ENCODE results near the gene ASAH2.
"Not testable (repeated sequence)": the region's sequence is repeated elsewhere in the genome, so short reads cannot be mapped to it uniquely, and the experiment has no call there.

The ASAH2 gene

DNA sequence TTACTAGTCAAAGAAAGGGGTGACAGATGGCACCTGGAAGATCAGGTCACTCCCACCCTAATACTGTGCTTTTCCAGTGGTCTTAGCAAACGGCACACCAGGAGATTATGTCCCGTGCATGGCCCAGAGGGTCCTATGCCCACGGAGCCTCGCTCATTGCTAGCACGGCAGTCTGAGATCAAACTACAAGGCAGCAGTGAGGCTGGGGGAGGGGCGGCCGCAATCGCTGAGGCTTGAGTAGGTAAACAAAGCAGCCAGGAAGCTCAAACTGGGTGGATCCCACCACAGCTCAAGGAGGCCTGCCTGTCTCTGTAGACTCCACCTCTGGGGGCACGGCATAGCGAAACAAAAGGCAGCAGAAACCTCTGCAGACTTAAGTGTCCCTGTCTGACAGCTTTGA lies 11.3 kb upstream of the ASAH2 start:
- peak; percentile 30 for DNase-seq (ENCODE audit: low read depth, low spot score)
- H3K4me3 ChIP-seq (ENCODE audit: low read length): not testable (repeated sequence)

DNA sequence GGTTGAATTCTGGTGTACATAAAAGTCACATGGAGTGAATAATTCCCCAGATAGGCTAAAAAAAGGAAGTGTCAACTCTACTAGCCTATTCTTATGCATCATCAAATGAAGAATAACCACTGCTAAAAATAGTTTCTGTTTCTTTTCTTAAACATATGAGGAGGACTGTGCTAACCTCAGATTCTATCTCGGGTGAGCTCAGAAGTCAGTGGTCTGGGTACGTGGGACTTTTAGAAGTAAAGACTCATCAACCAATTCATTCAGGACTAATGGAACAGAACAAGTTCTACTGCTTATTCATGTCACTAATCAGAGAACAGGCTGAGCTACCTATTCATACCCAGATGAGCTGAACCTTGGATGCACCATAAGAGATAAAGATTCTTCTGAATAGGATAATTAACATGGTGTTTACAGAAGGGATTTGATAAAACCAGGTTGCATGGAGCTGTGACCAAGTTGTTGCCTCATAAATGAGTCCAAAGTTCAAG lies 9.5 kb upstream of the ASAH2 start:
- DNase-seq (ENCODE audit: low read depth, low spot score): no peak
- H3K4me3 ChIP-seq (ENCODE audit: low read length): no peak overlapping the region

DNA sequence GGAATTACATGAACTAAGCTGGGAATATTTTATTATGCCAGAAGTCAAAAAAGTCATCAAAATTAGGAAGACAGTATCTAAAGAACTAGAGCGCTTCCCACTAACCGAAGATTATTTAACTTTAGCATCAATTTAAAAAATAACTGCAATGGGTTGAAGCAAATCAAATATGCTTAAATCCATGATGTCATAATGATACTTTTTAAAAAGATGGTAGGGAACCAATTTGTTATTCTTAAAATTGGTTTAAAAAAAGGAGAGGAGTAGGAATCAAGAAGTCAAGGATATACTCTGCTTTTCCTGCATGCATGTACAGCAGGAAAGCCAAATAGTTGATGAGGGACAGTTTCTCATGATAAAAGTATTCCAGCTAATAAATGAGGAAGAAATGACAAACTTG lies 3.2 kb upstream of the ASAH2 start:
- H3K4me3 ChIP-seq (ENCODE audit: low read length): no peak overlapping the region
- no peak for DNase-seq (ENCODE audit: low read depth, low spot score)

DNA sequence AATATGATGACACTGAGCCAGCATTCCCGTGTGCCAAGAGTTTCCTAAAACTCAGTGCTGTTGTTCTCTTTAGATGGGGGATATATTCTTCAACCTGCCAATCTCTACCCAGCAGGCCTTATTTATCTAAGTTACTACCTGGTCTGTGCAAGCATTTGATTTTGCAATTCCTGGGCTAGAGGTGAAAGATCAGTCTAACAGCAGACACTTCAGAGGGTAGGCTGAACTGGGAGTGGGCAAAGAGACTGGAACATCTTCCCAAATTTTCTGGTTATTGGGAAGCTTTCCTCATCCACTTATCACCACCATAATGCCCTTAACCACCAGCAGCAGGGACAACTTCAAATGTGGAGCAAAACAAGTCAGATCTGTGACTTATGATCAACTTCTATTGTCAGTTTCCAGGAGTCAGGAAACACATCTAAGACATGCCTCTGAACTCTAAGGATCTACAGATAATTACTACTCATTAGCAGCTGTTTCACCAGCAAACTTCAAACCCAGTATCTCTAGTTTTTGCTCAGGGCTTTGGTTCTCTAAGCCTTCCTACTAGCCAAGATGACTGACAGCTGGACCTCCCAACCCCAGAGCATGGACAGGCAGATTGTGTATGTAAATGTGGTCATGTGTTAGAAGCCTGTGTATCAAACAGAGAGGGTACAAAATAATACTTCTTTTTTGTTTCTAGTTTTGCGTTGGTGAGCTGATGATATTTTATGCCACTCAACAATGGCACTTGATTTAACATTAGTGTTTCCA lies 1.0 kb downstream of the ASAH2 start:
- no peak for DNase-seq (ENCODE audit: low read depth, low spot score)
- H3K4me3 ChIP-seq (ENCODE audit: low read length): no peak overlapping the region

DNA sequence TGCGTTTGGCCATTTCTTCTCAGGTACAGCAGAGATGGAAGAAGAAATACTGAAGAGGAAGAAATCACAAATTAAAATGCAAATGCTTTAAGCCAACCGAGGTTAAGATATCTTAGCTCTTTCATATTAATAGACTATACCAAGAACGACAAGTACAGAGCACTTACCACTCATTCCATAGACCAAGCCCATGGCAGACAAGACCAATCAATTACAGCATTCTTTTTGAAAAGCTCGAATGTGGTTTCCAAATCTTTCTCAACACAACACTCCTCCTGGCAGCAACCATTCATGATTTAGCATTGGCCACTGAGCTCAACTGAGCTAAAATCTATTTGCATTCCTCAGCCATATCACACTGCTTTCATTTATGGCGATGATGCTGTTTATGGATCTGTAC lies 2.7 kb downstream of the ASAH2 start:
- DNase-seq (ENCODE audit: low read depth, low spot score): no peak
- no peak overlapping the region for H3K4me3 ChIP-seq (ENCODE audit: low read length)

DNA sequence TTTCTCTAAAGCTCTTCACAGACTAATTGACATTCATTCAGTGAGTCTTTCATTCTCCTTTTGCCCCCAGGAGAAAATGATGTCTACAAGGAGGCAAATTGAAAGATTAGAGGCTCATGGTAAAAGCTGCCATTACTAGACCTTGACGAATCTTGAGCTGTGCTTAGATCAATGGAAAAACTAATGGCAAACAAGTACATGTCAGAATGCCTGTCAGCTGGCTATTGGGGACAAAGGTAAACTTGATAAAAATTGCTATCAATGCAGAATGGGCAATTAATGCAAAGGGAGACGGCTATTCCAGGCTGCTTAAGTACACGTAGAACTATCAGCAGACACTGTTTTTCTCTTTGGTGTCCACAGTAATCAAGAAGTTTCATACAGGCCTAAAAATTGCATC lies 3.3 kb downstream of the ASAH2 start:
- DNase-seq (ENCODE audit: low read depth, low spot score): no peak
- H3K4me3 ChIP-seq (ENCODE audit: low read length): no peak overlapping the region

DNA sequence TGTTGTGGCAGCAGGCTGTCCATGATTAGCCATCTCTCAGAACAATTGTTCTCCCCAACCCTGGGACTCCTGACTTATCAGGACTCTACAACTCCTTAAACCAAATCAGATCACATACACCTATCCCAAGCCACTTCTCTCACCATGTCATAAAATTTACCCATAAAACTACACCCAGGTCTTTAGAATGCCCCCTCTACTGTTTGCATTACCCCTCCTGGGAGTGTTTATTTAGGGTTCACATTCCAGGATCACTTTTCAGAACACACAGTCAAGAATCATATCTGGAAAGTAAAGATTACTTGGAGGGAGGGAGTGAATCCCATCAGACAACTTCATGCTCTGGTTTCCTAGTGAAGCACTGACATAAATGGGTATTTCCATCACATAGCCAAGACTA lies 7.1 kb downstream of the ASAH2 start:
- no peak overlapping the region for H3K4me3 ChIP-seq (ENCODE audit: low read length)
- DNase-seq (ENCODE audit: low read depth, low spot score): no peak

DNA sequence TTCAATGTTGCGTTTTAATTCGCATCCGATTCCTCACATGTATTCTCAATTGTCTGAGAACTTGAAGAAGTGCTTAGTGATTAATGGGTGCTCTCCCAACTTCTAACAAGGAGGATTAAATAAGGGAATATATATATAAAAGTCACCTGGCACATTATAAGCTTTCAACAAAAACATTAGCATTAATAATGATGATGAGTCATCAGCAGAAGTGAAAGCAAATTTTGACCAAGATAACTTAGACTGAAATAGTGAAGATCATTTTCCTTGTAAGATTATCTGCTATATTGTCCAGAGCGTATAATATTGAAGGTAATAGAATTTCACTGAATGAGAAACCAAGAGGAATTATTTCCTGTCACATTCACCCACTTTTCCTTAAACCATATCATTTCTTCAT lies 8.5 kb downstream of the ASAH2 start:
- no peak for DNase-seq (ENCODE audit: low read depth, low spot score)
- H3K4me3 ChIP-seq (ENCODE audit: low read length): no peak overlapping the region

DNA sequence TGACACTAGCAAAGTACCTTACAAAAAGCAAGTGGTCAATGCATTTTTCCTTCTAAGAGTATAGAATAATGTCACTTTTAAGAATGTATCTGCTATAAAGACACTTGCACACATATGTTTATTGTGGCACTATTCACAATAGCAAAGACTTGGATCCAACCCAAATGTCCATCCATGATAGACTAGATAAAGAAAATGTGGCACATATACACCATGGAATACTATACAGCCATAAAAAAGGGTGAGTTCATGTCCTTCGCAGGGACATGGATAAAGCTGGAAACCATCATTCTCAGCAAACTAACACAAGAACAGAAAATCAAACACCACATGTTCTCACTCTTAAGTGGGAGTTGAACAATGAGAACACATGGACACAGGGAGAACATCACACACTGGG lies 9.8 kb downstream of the ASAH2 start:
- not testable (repeated sequence) for H3K4me3 ChIP-seq (ENCODE audit: low read length); DNase-seq (ENCODE audit: low read depth, low spot score)

DNA sequence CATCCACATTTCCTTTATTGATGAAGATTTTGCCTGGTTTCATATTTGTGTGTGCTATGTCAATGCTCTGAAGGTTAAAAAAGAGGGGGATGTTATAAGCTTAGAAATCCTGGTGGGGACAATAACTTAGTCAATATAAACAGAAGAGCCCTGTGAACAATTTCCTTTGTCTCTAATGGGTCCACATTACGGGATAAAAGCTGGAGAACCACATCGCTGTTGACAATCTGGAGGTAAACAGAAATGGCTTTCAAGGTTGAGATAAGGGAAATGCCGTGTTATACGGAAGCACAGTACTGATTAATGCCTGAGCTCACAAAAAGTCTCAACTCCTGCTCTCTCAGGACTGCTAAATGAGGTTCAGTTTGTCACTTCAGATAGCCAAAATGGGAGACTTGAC lies 16.8 kb downstream of the ASAH2 start:
- no peak overlapping the region for H3K4me3 ChIP-seq (ENCODE audit: low read length)
- DNase-seq (ENCODE audit: low read depth, low spot score): no peak

DNA sequence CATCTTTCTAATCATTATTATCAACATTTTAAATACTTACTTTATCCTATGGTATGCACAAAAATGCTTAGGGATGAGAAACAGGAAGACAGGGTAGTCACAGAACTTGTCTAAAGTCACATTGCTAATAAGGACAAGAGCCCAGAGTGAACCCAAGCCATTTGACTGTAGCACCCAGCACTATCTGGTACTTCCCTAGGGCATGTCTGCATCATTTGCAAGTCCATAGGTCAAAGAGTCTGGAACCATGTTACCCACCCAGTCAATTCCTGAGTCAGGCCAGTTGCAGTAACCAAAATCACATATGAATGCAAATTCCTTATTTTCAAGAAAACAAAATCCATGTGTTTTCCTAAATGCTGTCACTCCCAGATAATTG lies 19.1 kb downstream of the ASAH2 start:
- no peak overlapping the region for H3K4me3 ChIP-seq (ENCODE audit: low read length)
- DNase-seq (ENCODE audit: low read depth, low spot score): no peak

DNA sequence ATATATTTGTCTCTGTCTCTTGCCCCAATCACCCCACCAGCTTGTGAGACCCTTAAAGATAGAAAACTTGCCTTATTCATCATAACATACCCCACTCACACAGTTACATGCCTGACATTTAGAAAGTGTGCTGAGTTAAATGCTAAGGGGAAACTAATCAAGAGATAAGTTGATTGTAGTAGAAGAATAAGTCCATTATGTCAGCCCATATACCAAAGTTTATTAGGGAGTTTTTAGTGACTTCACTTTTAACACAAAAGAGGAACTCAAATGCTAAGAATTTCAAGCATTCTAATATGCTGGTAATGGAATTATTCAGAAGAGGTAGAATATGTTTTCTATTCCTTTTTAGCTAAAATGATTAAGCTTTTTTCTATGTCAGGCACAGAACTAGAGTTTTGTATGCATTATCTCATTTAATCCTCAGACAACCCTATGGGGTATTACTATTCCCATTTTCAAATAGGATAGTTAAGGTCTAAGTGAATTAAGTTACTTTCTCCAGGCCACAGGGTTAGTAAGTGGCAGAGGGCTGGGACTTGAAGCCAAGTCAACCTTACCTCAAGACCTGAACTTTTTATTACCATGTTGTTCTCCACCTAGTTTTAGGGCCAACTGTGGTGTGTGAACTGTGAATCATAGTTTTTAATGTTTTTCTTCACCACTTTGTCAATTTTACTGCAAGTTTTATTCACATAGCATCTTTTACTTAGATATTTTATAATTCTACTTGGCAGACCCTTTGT lies 19.6 kb downstream of the ASAH2 start:
- H3K4me3 ChIP-seq (ENCODE audit: low read length): no peak overlapping the region
- no peak for DNase-seq (ENCODE audit: low read depth, low spot score)

DNA sequence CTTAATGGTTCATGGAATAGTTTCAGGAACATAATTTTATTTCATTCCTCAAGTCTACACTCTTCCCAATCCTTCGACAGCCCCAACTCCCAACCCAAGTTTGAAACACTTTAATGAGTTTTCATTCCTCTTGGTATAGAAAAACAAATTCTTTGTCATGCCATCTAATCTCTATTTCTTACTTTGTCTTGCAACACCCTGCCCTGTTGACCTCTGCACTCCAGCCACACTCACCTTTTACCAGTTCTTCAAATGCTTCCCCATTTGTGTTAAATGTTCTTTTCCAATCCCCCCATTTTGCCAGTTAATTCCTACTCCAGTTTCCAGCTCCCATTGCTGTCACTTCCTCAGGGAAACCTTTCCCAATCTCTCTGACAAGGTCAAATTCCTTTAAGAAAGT lies 21.9 kb downstream of the ASAH2 start:
- no peak for DNase-seq (ENCODE audit: low read depth, low spot score)

DNA sequence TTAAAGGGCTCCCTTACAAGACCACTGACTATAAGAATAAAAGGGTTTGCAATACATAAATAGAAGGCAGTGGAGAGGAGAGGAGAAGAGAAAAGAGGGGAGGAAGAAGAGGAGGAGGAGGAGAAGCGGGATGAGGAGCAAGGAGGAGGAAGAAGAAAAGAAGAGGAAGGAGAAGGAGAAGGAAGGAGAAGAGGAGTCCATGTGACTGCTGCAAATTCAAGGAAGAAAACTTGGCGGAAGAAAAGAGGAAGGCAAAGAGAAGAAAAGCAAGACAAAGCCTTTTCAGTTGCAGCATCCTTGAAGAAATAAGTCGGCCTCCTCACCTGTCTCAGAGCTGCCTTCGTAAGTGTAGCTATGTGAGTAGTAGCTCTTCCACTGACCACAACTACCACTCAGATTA lies 22.6 kb downstream of the ASAH2 start:
- H3K4me3 ChIP-seq (ENCODE audit: low read length): no peak overlapping the region
- no peak for DNase-seq (ENCODE audit: low read depth, low spot score)

More for the DNA sequence above, 21.9 kb downstream of the ASAH2 start:
- H3K4me3 ChIP-seq (ENCODE audit: low read length): no peak overlapping the region

DNA sequence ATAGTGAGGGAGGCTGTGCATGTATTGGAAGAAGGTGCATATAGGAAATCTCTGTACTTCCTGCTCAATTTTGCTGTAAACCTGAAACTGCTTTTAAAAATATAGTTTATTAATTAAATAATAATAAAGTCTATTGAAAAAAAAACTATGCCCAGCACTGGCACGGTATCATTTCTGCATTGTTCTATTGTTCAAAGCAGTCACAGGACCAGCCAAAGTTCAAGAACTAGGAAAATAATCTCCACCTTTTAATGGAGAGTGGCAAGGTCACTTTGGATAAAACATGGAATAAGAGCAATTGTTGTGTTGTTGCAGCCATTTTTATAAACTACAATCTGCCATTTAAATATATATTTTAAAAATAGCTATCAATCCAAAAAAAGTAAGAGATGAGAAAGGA lies 24.7 kb downstream of the ASAH2 start:
- no peak overlapping the region for H3K4me3 ChIP-seq (ENCODE audit: low read length)
- no peak for DNase-seq (ENCODE audit: low read depth, low spot score)

DNA sequence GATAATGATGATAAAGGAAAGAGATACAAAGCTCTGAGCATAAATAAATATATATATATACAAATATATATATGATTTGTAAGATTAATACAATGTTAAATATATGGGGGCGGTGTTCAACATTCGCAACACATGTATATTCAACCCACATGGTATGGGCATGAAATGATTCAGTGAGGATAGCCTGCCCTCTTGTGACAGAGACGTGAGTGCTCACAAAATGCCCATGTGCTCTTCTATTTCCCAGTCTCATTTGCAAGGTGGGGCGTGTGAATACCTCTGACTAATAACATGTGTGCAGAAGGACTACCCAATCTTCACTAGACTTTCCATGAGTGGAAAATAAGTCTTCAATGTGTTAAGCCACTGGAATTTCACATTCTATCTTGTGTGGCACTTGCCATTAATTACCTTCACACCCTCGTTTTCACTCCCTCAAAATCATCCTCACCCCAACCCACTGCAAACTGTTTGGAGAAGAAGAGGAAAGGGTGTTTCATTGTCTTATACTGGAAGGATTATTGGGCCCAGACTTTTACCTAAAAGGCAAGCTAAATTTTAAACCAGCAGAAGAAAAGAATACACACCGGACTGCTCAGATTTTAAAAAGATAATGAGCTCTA lies 26.9 kb downstream of the ASAH2 start:
- H3K4me3 ChIP-seq (ENCODE audit: low read length): no peak overlapping the region
- peak; percentile 52 for DNase-seq (ENCODE audit: low read depth, low spot score)

DNA sequence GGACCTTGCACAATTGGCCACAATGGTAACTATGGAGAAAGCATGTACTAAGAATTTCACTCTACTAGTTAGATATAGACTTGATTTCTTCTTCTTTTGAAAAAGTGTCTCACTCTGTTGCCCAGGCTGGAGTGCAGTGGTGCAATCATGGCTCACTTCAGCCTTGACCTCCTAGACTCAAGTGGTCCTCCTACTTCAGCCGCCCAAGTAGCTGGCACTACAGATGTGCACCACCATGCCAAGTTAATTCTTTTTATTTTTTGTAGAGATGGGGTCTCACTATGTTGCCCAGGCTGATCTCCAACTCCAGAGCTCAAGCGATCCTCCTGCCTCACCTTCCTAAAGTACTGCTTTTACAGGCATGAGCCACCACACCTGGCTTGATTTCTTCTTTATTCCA lies 29.1 kb downstream of the ASAH2 start:
- DNase-seq (ENCODE audit: low read depth, low spot score): no peak
- H3K4me3 ChIP-seq (ENCODE audit: low read length): no peak overlapping the region

DNA sequence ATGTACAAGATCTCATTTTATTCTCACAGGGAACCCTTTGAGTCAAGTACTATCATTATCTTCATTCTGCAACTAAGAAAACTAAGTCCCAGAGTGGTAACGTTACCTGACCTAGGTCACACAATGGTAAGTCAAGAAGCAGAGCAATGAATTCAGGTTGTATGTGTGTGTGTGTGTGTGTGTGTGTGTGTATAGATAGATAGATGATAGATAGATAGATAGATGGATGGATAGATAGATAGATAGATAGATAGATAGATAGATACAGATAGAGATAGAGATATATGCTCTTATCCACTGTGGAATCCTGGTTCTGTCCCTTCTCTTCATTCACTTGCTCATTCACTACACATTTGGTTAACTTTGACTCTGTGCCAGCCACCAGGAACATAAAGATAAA lies 29.8 kb downstream of the ASAH2 start:
- DNase-seq (ENCODE audit: low read depth, low spot score): no peak
- no peak overlapping the region for H3K4me3 ChIP-seq (ENCODE audit: low read length)

DNA sequence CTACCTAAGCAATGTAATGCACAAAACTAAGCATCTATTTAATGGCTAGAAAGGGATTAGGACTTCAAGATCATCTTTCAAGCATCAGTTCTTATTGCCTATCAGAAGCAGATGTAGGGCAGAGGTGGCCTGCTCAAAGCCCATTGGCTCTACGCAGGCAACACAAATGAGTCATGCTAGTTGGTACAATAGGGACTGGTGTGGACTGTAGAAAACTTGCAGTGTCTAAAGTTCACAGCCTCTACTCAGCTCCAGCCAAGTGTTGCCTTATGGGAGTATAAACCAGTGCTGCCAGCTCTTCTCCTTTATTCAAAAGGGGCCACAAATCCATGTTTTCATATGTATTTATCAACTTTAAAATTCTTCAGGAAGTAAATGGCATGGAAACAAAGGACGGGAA lies 31.7 kb downstream of the ASAH2 start:
- DNase-seq (ENCODE audit: low read depth, low spot score): no peak
- no peak overlapping the region for H3K4me3 ChIP-seq (ENCODE audit: low read length)

DNA sequence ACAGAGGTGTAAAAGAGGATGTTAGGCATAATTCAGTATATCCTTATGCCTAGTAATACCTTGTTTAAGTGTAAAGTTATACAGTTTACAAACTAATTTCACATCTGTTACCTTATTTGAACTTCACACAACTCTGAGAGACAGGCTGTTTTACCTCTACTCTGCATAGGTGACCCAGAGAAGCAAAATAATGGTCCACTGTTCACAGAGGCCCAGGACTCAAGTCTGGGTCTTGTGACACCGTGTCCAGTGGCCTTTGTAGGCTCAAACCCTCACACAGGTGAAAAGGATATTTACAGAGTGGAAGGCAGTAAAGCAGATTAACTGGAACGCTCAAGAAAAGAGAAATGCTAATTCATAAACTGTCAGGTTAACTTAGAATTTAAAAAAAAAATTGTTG lies 32.1 kb downstream of the ASAH2 start:
- no peak overlapping the region for H3K4me3 ChIP-seq (ENCODE audit: low read length)
- DNase-seq (ENCODE audit: low read depth, low spot score): no peak

Data from Jurkat, Clone E6-1 (cell line).